GM19468 (cell line): ENCODE measurements around the gene HSD3B1.
"Not testable (repeated sequence)": the region's sequence is repeated elsewhere in the genome, so short reads cannot be mapped to it uniquely, and the experiment has no call there.

Source experiments
- ATAC-seq: cut with Tn5 transposase; IDR thresholded peaks from one replicate; pipeline ENCODE4 v1.9.1; 2021; ENCODE audit warnings: mild to moderate bottlenecking, moderate library complexity, moderate number of reproducible peaks; ENCODE audit not compliant: unreplicated experiment; ENCODE audit errors: extremely low read depth

Gene HSD3B1

DNA sequence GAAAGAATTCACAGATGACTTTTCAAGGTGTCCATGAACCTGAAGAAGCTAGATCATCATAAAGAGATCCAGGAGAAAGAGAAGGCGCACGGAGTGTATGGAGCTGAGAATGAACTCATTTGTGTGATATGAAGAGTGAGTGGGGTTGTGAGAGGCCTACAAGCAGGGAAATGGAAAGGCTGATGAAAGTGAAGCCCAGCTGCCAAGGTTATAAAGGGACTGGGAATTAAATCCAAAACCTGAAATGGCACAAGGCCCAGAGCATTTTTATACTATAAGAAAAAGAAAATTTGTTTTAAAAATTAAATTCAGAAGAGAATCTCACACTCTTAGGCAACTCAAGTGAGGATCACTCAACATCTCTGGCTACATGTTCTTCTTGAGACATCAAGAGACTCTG lies 43.4 kb downstream of the HSD3B1 start:
- ATAC-seq: no peak

DNA sequence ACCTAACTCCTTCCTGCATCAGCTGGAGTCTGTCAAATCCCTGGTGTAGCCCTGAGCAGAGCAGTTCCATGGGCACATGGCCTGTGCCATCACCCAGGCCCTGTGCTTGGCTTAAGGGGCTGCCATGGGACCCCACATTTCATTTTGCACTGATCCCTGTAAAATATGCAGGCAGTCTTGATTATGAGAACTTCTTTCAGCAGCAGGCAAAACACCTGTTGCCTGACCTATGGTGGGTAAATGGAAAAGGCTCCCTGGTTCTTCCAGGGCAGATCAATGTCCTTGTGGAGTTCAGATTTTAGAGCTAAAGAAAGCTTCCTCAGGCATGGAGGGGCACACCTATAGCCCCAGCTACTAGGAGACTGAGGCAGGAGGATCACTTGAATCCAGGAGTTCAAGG lies 44.2 kb downstream of the HSD3B1 start:
- ATAC-seq: no peak

DNA sequence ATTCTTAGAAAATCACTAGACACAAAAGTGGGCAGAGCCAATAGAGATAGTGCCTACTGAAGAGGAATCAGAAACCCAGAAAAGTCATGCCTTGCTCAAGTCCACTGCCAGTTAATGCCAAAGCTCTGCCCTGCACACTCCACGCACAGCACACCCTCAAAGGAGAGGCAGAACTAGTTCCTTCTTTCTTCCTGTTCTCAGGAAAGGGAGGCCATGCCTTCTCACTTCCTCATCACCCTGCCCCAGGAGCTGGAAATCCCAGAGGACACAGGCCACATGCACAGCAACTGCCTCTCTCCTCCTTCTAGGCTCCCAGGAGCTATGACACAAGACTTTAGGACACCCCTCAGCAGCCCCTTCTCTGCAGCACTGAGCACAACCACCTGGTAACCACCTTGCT lies 45.6 kb downstream of the HSD3B1 start:
- ATAC-seq: not testable (repeated sequence)

DNA sequence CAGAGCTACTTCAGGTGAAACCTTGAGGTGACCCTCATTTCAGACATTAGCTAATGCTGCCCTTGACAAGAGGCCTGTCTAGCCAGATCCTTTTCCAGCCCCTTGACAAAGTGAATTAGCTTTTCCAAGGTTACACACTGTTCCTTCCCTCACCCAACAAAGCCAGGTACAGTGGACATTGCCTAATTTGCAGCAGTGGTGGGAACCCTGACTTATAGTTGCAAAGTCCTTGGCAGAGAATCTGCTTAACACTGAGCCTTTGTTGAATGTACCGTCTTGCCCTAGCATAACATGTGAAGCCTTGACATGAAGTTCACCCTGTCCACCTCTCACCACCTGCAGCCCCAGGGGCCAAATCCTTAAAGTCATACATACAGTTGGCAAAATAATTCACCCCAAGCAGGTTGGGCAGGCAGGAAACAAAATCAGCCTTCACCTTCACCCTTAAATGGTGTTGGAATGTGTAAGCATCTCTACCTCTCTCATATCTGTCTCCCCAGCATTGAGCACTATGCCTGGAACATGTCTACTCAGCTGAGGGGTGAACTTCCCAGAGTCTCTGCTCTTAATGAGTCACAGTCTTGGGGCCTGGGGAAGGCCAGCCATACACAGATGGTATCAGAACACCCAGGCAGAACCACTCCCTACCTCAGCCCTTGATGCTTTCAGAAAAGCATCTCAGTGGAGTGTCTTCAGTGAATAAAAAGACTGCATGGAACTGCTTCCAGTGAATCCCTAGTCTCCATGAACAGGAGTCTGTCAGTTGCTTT lies 46.5 kb downstream of the HSD3B1 start:
- ATAC-seq: not testable (repeated sequence)

DNA sequence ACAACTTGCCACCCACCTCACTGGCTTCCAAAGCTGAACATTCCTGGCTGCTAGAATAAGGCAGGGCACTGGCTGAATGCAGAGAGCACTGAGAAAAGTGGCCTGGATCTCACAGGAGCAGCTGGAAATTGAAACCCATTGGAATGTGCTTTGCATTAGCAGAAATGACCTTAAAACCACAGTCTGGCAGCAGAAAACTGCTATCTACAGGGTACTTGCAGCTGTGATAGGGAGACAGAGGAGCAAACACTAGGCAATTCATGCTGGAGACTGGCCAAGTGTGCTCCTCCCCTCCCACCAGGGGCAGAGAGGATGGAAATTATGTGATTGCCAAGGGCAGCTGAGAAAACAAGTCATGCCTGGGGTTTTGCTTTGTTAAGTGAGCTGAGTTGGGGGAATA lies 47.2 kb downstream of the HSD3B1 start:
- no peak for ATAC-seq

DNA sequence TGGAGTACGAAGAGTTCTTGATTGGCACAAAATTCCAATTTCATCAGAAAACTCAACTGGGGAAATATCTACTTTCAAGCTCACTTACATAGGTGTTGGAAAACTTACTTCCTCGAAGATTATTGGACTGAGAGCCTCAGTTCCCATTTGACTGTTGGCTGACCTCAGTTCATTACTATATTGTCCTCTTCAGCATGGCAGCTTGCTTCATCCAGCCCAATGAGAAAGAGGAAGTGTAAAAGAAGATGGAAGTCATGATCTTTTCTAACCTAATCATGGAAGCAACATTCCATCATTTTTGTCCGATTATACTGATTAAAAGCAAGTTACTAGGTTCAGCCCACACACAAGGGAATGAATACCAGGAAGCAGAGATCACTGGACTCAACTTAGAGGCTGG lies 49.4 kb downstream of the HSD3B1 start:
- ATAC-seq: no peak

DNA sequence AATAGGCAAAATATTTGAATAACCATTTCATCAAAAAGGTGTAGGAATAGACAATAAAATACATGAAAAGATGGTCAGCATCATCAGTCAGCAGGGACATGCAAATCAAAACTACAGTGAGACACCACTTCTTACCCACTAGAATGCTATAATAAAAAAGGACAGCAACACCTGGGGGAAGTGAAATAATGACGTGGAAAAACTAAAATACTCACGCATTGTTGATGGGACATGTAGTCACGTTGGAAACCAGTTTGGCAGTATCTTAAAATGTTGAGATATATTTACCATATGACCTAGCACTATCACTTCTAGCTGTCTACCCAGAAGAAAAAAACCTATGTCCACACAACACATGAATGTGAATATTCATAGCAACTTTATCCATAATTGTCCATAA lies 53.4 kb downstream of the HSD3B1 start:
- not testable (repeated sequence) for ATAC-seq

DNA sequence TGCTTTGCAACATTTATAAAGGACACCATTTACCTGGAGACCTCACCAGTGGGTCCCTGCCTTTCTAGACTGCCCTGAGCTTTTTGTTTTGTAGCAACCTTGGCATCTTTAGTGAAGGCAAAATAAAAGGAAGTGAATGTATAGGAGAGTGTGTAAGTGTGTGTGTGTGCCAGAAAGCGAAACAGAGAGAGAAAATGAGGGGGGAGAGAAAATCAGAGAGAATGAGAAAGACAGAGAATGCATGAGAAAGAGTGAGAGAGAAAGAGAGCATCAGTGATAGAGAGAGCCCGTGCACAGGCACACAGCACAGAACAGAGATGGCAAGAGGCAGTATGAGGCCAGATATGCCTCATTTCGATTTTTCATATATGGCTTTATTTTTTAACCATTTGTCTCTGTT lies 57.5 kb downstream of the HSD3B1 start:
- ATAC-seq: no peak
